ENCODE data around the gene CACNA1C.

The CACNA1C gene

DNA sequence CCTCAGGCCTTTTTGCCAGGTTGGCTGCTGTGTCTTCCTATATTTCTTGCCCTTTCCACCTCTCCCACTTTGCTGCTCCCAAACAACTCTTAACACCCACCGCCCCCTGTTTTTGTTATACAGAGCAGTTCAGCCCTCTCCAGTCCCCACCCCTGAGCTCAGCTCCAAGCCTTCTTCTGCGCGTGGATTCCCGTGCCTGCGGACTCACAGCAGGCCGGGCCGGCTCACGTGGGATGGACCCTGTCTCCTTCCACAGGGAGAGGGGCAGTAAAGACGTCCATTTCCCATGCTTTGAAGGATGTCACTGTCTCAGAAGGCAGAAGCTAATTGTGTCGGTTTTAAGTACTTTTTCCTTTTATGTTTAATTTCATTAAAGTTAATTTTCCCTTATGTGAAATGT lies 139.4 kb downstream of the CACNA1C start:
- H3K4me3 ChIP-seq (ENCODE audit: low read length), result no peak overlapping the region
- TF ChIP-seq, protein P1, sequence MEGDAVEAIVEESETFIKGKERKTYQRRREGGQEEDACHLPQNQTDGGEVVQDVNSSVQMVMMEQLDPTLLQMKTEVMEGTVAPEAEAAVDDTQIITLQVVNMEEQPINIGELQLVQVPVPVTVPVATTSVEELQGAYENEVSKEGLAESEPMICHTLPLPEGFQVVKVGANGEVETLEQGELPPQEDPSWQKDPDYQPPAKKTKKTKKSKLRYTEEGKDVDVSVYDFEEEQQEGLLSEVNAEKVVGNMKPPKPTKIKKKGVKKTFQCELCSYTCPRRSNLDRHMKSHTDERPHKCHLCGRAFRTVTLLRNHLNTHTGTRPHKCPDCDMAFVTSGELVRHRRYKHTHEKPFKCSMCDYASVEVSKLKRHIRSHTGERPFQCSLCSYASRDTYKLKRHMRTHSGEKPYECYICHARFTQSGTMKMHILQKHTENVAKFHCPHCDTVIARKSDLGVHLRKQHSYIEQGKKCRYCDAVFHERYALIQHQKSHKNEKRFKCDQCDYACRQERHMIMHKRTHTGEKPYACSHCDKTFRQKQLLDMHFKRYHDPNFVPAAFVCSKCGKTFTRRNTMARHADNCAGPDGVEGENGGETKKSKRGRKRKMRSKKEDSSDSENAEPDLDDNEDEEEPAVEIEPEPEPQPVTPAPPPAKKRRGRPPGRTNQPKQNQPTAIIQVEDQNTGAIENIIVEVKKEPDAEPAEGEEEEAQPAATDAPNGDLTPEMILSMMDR (IDR thresholded peaks at IDR 0.05; ENCODE audit: insufficient read depth, low read depth, low read length, missing control alignments), result no peak
- no peak for DNase-seq (ENCODE audit: low read depth)

DNA sequence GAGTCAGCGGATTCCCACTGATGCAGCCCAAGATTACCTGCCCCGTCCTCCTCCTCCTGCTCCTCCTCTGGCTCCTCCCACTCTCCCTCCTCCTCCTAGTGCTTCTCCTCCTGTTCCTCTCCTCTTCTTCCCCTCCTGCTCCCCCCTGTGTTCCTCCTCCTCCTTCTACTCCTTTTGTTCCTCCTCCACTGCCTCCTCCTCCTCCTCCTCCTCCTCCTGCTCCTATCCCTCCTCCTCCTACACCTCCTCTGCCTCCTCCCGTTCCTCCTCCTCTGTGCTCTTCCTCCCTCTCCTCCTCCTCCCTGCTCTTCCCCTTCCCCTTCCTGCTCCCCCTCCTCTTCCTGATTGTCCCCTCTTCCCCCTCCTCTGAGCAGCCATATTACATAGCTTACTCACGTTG lies 141.3 kb downstream of the CACNA1C start:
- TF ChIP-seq, protein P1 (IDR thresholded peaks at IDR 0.05; ENCODE audit: insufficient read depth, low read depth, low read length, missing control alignments), result no peak
- H3K4me3 ChIP-seq (ENCODE audit: low read length), result no peak overlapping the region
- no peak for DNase-seq (ENCODE audit: low read depth)

DNA sequence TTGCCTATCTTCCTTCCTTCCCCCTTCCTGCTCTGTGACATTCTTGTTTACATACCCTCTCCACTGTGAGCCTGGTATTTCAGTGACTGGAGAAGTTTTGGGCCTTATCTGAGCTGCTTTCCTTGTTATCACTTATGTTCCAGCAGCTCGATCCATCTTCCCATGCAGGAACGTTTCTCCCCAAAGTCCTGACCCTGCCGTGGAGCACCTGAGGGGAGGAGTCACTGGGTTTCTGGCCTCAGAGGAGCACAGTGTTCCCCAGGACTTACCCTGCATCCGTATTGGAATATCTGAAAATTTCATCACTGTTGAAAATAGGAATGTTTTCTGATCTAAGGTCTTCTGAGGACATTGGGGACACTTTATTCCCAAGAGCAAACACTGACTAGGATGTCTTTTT lies 141.8 kb downstream of the CACNA1C start:
- no peak for DNase-seq (ENCODE audit: low read depth)
- TF ChIP-seq, protein P1 (IDR thresholded peaks at IDR 0.05; ENCODE audit: insufficient read depth, low read depth, low read length, missing control alignments), result no peak
- H3K4me3 ChIP-seq (ENCODE audit: low read length), result no peak overlapping the region

DNA sequence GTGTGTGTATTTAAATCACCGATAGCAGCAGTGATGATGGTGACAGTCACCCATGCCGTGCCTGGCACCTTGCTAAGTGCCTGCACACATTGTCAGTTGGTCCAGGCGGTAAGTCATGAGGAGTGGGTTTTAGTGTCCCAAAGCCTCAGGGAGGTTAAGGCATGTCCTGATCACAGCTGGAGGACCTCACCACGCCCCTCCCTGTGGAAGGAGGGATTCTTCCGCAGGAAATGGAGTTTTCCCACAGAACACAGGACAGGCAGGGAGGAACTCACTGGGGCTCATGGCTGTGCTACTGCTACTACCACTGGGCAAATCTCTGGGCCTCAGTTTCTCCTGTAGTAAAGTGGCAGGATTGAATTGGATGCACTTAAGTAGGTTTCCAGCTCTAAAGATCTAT lies 142.3 kb downstream of the CACNA1C start:
- no peak for DNase-seq (ENCODE audit: low read depth)
- no peak overlapping the region for H3K4me3 ChIP-seq (ENCODE audit: low read length)
- TF ChIP-seq, protein P1 (IDR thresholded peaks at IDR 0.05; ENCODE audit: insufficient read depth, low read depth, low read length, missing control alignments), result no peak

DNA sequence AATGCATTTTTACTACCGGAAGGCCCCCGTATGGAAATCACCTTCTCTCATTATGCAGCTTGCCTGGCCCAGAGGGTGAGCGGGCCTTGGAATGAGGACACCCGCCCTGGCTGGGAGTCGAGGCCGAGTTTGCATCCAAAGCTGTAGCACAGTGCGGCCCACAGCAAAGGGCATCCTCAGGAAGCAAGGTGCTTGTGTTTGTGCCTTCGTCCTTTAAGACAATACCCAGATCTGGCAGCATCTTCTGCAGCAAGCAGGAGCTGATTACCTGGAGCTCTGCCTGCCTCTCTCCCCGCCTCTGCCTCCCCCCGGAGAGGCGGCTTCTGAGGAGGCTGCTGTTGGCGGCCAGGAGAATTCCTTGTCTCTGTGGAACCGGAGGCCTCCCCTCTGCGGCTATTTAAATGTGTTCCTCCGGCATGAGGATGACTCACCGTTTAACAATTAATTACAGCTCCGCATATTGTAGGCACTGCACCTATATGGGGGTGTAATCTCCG lies 145.3 kb downstream of the CACNA1C start:
- DNase-seq (ENCODE audit: low read depth), result peak; percentile 7
- TF ChIP-seq, protein P1 (IDR thresholded peaks at IDR 0.05; ENCODE audit: insufficient read depth, low read depth, low read length, missing control alignments), result no peak

DNA sequence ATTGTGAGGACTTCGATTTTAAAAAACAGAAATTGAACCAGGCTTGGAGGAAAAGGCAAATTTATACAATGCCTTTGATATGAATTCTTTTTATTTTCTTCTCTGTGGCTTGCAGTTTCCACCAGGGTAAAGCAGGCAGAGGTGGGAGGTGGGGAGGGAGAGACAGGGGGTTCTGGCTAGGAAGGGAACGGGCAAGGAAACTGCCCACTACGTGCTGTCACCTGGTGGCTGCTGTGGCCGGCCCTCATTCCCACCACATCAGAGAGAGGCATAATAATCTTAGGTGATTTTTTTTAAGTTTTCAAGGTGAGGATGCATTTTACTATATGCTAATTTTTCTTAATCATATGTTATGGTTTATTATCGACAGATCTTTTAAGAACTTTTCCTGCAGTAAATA lies 145.8 kb downstream of the CACNA1C start:
- no peak for DNase-seq (ENCODE audit: low read depth)

More for the DNA sequence above, 145.3 kb downstream of the CACNA1C start:
- no peak overlapping the region for H3K4me3 ChIP-seq (ENCODE audit: low read length)

DNA sequence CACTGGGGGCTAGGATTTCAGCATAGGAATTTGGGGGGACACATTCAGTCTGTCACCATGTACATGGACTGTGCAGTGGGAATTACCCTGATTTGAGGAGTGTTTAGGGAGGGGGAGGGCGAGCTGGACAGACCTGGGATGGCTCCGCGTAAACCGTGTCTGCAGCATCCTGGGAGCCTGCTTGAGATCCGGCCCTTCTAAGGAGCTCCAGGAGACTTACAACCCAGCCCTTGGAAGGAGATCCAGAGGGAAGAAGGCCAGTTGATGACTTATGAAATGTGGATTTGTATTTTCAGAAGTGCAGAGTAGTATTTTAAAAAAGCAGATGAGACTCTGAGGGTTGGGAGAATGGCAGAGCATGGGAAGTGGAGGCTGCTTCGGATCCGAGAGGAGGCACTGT lies 153.2 kb downstream of the CACNA1C start:
- no peak overlapping the region for H3K4me3 ChIP-seq (ENCODE audit: low read length)
- no peak for DNase-seq (ENCODE audit: low read depth)
- TF ChIP-seq, protein P1 (IDR thresholded peaks at IDR 0.05; ENCODE audit: insufficient read depth, low read depth, low read length, missing control alignments), result no peak

More for the DNA sequence above, 145.8 kb downstream of the CACNA1C start:
- no peak overlapping the region for H3K4me3 ChIP-seq (ENCODE audit: low read length)
- TF ChIP-seq, protein P1 (IDR thresholded peaks at IDR 0.05; ENCODE audit: insufficient read depth, low read depth, low read length, missing control alignments), result no peak

All from epithelial cell of esophagus (primary cell).